Measurements from ENCODE around the gene MRGPRE. TPM values are rescaled to one million over a fixed set of nuclear protein-coding genes. Genes with fewer than 3 reads are reported as not detected.
"Not testable (repeated sequence)": the region's sequence is repeated elsewhere in the genome, so short reads cannot be mapped to it uniquely, and the experiment has no call there.

The MRGPRE gene
- 0.81 TPM for total RNA-seq

- DNase-seq (ENCODE audit: low spot score), result no peak
These were observed at the start of gene MRGPRE for GRCh38 chr11:3231851-3232744. Gene MRGPRE, minus strand, starts transcription at chr11:3232417. Its CDS starts 3,618 bp downstream, at chr11:3228799.

DNA sequence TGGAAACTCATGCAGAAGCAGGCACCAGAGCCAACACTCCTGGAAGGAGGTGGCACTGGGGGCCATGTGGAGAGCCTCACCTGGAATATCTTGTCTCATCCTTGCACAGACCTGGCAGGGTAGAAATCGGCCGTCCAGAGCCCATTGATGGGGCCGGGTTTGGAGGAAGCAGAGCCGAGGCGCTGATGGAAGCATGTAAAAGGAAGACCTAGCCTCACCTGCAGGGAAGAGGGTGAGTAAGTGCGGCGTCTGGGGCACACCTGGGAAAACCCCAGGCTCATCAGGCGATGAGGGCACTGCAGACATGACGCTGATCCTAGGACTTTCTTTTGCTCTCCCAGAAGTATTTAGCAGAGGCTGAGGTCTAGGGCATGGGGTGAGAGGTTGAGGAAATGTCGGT is 48.9 kb upstream of the MRGPRE start:
- DNase-seq (ENCODE audit: low spot score), result not testable (repeated sequence)

GRCh38 chr11:3280662-3281061 is 48.4 kb upstream of the MRGPRE start:
- not testable (repeated sequence) for DNase-seq (ENCODE audit: low spot score)

DNA sequence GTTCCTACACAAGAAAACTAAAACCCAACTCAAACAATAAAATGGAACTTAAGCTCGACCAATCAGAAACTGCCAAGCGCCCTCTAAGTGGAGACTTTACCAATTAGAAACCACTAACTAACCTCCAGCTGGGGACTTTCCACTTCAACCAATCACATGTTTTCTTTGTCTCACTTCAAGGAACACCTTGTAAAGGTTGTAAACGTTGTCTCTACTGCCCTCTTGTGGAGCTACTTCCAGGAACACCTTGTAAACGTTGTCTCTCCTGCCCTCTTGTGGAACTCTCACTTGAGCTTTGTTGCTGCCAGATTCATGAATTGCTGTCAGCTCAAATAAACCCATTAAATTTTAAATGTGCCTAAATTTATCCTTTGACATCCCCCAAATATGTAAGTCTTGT is 46.7 kb upstream of the MRGPRE start:
- DNase-seq (ENCODE audit: low spot score), result not testable (repeated sequence)

GRCh38 chr11:3273629-3274028 is 41.4 kb upstream of the MRGPRE start:
- not testable (repeated sequence) for DNase-seq (ENCODE audit: low spot score)

- not testable (repeated sequence) for DNase-seq (ENCODE audit: low spot score)
These were observed 30.3 kb upstream of the MRGPRE start for GRCh38 chr11:3262548-3262947.

DNA sequence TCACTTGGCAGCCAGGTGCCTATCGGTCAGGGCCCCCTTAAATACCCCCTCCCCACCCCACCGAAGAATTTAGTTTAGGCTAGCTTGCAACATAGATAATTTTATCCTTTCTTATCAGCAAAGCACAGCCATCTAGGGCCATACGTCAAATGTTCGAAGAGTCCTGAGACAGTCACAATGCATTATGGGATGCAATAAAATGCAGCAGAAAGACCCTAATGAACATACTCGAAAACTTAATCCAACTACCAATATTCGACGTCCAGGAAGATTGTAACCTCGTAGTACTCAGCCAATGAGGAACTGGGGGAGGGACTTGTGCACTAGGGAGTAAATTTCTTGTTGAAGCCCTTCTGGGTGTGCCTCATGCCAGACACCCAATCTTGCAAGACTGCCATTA is 29.6 kb upstream of the MRGPRE start:
- DNase-seq (ENCODE audit: low spot score), result not testable (repeated sequence)

DNA sequence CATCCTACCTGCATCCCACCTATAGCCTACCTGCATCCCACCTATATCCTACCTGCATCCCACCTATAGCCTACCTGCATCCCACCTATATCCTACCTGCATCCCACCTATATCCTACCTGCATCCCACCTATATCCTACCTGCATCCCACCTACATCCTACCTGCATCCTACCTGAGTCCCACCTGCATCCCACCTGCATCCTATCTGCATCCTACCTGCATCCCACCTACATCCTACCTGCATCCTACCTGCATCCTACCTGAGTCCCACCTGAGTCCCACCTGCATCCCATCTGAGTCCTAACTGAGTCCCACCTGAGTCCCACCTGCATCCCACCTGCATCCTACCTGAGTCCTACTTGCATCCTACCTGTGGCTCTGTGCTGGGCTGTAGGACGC is 25.3 kb upstream of the MRGPRE start:
- not testable (repeated sequence) for DNase-seq (ENCODE audit: low spot score)

- DNase-seq (ENCODE audit: low spot score), result not testable (repeated sequence)
These were observed 23.0 kb upstream of the MRGPRE start for GRCh38 chr11:3255241-3255640.

DNA sequence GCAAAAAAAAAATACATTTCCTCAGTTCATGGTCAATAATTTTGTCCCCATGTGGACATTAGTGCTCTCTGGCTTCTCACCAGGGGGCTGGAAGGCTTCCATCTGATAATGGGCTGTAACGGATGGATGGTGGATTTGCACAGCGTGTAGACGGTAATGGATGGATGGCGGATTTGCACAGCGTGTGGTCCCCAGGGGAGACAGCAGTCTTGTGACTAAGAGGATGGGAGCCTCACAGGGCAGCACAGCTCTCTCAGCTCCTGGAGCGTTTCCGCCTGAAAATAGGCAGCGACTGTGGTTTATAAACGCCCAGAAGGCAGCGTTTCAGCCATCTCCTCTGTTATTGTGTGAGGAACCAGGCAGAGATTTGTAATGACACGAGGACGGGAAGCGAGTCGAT is 22.6 kb upstream of the MRGPRE start:
- not testable (repeated sequence) for DNase-seq (ENCODE audit: low spot score)

DNA sequence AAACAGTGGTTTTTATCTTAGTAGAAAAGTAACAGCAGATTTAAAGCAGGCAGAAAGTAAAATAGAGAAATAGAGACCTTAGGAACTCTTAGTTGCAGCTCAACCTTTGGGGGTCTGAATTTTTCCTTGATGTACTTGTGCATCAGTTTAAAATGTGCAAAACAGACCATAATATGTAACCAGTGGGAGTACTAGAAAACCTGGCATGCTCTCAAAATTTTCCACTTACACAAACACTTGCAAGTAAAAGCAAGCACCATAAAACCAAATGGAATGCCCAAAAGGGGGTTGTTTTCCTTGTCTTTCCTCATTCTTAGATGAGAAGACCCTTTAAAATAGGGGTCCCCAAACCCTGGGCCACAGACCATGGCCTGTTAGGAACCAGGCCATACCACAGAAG is 12.9 kb upstream of the MRGPRE start:
- DNase-seq (ENCODE audit: low spot score), result no peak

DNA sequence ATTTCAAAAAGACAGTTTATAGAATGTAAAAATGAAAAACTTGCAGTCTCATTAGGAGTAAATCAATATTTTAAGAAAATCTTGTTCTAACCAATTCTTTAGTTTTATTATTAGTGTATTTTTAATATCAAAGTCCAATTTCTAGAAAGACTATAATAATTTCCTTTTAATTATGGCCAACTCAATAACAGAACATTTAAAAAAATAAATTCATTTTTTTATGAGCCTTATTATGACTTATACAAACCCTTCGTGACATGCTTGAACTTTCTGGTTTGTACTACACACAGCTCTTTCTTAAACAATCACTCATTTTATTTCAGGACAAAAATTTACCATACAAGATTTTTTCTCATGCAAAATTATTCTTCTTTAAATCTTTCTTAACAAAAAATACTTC is 11.7 kb upstream of the MRGPRE start:
- DNase-seq (ENCODE audit: low spot score), result no peak

- no peak for DNase-seq (ENCODE audit: low spot score)
These were observed 4.9 kb upstream of the MRGPRE start for GRCh38 chr11:3237119-3237518.

- DNase-seq (ENCODE audit: low spot score), result no peak
These were observed 2.6 kb upstream of the MRGPRE start for GRCh38 chr11:3234846-3235245.

DNA sequence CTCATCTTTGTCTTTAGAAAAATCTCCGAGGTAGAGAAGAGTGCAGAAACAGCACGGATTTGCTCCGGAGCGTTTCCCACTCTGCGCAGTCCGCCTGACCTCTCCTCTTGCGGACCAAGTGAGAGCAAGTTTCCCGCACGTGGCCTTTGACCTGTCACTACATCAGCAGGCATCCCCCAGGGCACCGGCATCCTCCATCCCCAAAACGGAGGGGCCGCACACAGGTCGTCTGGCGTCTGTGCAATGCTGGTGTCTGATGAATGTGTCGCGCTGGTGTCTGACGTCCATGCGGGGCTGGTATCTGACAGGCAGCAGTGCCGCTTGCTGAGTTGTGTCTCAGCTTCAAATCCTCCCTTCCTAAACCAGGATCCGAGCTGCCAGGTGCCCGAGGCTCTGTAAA is 739 bp upstream of the MRGPRE start:
- DNase-seq (ENCODE audit: low spot score), result no peak

DNA sequence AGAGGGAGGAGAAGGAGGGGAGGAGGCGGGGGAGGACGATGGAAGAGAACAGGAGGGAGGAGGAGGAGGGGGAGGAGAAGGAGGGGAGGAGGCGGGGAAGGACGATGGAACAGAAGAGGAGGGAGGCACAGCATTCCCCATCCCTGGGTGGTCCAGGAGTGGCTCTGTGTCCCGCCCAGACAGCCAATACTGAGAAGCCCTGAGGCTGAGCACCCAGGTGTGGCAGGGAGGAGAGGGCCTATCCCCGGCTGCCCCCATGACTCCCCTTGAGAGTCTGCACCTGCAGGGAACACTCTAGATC is 717 bp downstream of the MRGPRE start:
- DNase-seq (ENCODE audit: low spot score), result no peak

DNA sequence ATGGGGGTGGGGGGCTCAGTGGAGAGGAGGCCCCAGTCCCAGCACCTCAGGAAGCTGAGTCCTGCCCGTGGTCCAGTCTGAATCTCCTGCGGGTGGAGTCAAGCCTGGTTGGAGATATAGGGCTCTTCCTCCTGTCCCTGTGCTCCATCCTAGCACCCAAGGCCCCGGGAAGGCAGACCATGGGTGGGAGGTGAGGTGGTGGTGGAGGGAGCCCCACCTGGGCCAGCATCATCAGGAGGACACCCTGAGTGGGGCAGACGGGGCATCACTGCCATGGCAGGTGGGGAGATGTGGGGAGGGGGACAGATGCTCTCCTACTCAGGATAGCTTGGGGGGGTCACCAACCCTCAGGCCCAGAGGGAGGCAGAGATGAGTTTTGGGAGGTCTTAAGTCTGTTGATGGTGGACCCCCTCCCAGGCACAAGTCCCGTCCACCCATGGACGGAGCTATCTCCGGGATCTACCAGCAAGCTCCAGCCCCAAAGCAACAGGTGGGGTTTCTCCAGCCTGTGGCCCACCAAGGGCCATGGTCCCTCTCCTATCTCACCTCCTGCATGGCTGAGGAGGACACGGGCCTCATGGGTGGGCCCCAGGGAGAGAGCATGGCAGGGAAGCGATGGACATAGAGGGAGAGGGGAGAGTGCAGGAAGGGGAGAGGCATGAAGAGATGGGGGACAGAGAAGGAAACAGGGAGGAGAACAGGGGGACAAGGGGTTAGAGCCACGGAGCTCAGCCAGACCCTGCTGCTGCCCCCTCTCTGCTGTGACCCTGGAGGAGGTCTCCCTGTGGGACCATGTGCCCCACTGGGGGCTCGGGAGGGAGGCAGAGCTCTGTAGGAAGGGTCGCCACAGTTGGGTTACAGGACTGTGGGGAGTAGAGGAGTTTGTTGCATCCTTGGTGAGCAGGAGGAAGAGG is 1.3 kb downstream of the MRGPRE start:
- no peak for DNase-seq (ENCODE audit: low spot score)

DNA sequence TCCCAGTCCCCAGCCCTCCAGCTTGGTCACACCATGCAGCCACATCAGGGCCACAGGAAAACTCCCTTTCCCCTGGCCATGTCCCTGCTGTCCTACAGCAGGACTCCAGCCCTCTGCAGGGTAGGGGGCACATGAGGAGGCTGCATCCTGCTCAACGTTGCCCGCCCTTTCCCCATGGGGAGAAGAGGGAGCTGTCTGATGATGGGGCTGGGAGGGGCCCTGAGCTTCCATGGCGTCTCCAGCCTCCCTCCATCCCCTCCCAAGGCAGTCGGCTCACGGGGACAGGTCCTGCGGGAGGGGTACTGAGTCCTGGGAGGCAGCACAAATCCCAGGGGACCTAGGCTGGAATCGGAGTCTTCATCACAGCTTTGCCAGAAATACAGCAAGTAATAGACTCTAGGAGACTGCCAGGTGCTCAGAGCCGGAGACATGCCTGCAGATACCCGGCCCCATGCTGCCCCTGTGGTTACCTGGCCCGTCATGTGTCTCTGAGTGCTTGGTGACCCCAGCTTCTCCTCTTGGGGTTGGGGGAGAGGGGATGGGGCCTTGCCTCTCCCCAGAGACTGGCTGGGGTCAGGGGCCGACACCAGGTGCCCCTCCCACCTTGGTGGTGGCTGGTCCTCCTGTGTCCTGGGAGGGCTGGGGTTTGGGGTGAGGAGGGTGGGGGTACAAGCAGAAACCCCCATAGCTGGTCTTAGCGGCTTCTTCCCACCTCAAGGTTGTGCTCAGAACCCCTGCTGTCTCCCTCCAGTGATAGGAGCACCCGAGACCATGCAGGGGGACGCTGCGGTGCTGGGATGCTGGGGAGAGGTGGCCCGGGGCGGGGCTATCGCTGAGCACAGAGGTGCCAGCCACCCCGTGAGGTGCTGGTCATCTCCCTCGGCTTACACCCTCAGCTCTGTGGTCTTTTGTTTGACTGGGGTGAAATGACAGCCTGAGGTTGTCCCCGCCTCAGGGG is 2.3 kb downstream of the MRGPRE start:
- no peak for DNase-seq (ENCODE audit: low spot score)

- no peak for DNase-seq (ENCODE audit: low spot score)
These were observed 3.8 kb downstream of the MRGPRE start for GRCh38 chr11:3228445-3228829.

DNA sequence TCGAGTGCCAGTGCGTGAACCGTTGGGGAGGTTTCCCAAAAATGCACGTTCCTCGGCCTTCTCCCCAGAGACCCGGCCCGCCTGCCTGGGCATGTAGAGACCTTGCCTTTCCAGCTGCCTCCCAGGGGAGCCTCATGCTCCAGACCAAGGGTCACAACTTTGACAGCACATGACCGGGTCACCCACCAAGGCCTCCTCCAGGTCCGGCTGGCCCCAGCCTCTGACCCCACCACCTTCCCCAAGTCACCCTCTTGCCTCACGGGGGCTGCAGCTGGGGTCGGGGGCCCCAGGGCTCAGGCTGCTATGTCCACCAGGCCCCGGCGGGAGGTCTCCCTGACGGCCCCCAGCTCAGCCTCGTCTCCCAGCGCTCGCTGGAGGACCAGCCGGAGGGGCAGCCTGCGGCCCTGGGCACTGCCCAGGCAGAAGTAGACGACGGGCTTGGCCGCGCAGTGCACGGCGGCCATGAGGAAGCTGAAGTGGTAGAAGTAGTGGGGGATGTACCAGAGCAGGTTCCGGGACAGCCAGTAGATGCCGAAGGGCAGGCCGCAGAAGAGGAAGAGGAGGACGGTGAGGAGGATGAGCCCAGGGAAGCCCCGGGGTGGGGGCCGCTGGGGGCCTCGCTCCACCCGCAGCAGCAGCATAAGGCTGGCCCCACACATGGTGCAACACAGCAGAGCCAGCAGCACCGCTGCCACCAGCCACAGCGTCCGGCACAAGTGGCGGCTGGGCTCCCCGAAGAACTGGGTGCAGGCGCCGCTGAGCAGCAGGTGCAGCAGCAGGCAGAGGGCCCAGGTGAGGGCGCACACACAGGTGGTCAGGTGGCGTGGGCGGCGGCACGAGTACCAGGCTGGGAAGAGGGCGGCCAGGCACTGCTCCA is 4.4 kb downstream of the MRGPRE start:
- DNase-seq (ENCODE audit: low spot score), result no peak
